Measurements from ENCODE around the gene ARHGAP30.
A peak's percentile ranks its signal among the peaks of the same experiment; 100 is the strongest.
"Not testable (repeated sequence)": the region's sequence is repeated elsewhere in the genome, so short reads cannot be mapped to it uniquely, and the experiment has no call there.

The ARHGAP30 gene

GRCh38 chr1:161068306-161069234, 1.1 kb downstream of the ARHGAP30 start:
- Mint-ChIP-seq H3K27me3 (no peaks in the 10 kb centered on the region), H3K27ac (peak overlapping the region; percentile 97 to 99), H3K4me3 (peak overlapping the region; percentile 83 to 94), H3K4me1 (peaks cover 83% of the 10 kb centered on the region), H3K9me3 (no peaks in the 10 kb centered on the region)
- ATAC-seq: peak; percentile 72
- peak; percentile 44 to 80 for DNase-seq

DNA sequence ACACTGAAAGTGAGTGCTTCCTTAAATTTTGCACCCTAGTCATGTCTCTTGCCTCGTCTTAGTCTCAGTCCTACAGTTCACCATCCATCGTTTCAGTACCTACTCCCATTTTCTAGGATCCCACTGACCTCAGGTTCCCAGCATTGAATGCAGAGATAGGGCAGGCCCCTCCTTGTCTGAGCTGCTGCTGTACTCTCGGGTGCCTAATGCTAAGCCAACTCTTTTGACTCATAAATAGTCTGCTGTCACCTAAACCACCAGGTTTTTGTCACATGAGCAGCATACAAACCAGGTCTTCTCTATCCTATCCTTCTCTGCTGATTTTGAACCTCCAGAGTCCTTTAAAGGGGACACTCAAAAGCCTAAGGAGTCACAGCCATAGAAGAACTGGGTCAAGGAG, 3.0 kb downstream of the ARHGAP30 start:
- no peaks in the 10 kb centered on the region for H3K9me3 Mint-ChIP-seq
- H3K27me3 Mint-ChIP-seq: no peaks in the 10 kb centered on the region
- H3K4me1 Mint-ChIP-seq: peaks cover 84% of the 10 kb centered on the region
- ATAC-seq (peak; percentile 25), DNase-seq (no peak)
- peak overlapping the region; percentile 74 to 97 for H3K27ac Mint-ChIP-seq
- peak overlapping the region; percentile 83 to 94 for H3K4me3 Mint-ChIP-seq

GRCh38 chr1:161065681-161066080, 4.0 kb downstream of the ARHGAP30 start:
- Mint-ChIP-seq H3K4me3 (peak overlapping the region; percentile 53 to 55), H3K4me1 (peaks cover 81% of the 10 kb centered on the region), H3K27ac (peak overlapping the region; percentile 44 to 89)
- not testable (repeated sequence) for DNase-seq, ATAC-seq, H3K27me3 Mint-ChIP-seq, H3K9me3 Mint-ChIP-seq

- DNase-seq, ATAC-seq, H3K27me3 Mint-ChIP-seq, H3K9me3 Mint-ChIP-seq: not testable (repeated sequence)
- peak overlapping the region; percentile 73 to 83 for H3K4me3 Mint-ChIP-seq
- H3K27ac Mint-ChIP-seq: peak overlapping the region in 1 of 2 donors; percentile 77
- H3K4me1 Mint-ChIP-seq: peaks cover 88% of the 10 kb centered on the region
These were observed 5.8 kb downstream of the ARHGAP30 start for GRCh38 chr1:161063936-161064335.

GRCh38 chr1:161061419-161061818, 8.3 kb downstream of the ARHGAP30 start:
- H3K4me3 Mint-ChIP-seq: no peak overlapping the region
- H3K9me3 Mint-ChIP-seq: no peaks in the 10 kb centered on the region
- H3K4me1 Mint-ChIP-seq: peaks cover 82% of the 10 kb centered on the region
- DNase-seq: no peak
- H3K27ac Mint-ChIP-seq: no peak overlapping the region
- no peak for ATAC-seq
- no peaks in the 10 kb centered on the region for H3K27me3 Mint-ChIP-seq

DNA sequence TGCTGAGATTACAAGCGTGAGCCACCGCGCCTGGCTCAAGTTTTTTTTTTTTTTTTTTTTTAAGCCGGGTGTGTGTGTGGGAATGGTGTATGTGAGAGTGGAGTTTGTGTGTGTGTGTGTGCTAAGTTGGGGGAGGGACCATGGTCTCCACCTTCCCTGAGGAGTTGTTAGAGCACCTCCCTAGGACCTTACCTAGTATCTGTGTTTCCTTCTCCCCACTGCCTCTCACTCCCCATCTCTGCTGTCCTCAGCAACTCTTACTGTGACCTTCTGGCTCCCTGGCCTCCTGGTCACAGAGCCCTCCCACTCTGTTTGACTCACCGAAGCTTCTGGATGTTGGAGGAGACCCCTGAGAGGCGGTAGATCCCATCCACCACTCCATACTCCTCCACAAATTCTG, 10.4 kb downstream of the ARHGAP30 start:
- peak overlapping the region; percentile 46 to 92 for H3K27ac Mint-ChIP-seq
- DNase-seq: no peak
- H3K27me3 Mint-ChIP-seq: no peaks in the 10 kb centered on the region
- peaks cover 66% of the 10 kb centered on the region for H3K4me1 Mint-ChIP-seq
- H3K4me3 Mint-ChIP-seq: peak overlapping the region in 1 of 2 donors; percentile 19
- H3K9me3 Mint-ChIP-seq: no peaks in the 10 kb centered on the region
- ATAC-seq: no peak

GRCh38 chr1:161054805-161055204, 14.9 kb downstream of the ARHGAP30 start:
- no peak for DNase-seq
- ATAC-seq: no peak
- Mint-ChIP-seq H3K4me1 (peaks cover 29% of the 10 kb centered on the region), H3K27me3 (no peaks in the 10 kb centered on the region), H3K9me3 (no peaks in the 10 kb centered on the region), H3K4me3 (no peak overlapping the region), H3K27ac (peak overlapping the region in 1 of 2 donors; percentile 76)

DNA sequence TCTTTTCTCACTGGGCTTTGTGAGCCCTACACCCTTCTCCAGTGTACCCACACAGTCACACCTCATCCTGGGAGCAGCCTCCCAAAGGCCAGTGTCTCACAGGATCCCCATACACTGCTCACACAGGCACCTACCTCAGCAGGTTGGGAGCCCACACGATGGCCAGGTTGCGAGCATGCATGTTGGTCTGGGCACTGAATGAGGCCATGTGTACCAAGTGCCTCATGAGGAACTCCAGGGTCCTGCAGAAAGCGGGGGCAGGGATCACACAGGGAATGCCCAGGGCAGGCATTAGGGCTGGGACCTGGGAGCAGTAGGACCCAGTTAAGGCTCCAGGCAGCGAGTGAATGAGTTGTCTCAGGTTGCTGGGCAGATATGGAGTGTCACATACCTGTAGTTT, 15.5 kb downstream of the ARHGAP30 start:
- no peak for ATAC-seq
- no peak for DNase-seq
- H3K27me3 Mint-ChIP-seq: no peaks in the 10 kb centered on the region
- peaks cover 27% of the 10 kb centered on the region for H3K4me1 Mint-ChIP-seq
- H3K9me3 Mint-ChIP-seq: no peaks in the 10 kb centered on the region
- H3K27ac Mint-ChIP-seq: peak overlapping the region; percentile 76 to 83
- no peak overlapping the region for H3K4me3 Mint-ChIP-seq

DNA sequence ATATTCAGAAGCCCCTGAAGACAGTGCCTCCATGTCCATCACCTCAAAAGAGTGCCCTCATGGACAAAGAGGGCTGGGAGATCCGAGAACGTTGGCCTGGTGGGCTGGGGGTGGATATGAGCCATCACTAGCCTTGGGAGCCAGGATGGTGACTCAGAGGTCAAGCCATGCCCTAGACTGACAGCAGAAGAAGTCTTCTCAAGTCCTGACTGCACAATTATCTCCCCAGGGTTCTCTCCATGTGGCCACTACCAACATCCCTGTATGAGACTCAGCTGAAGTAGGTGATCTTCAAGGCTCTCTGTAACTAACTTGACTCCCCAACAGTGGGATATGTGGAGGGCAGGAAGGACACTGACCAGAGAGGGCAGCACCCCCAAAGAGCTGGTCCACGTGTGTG, 16.8 kb downstream of the ARHGAP30 start:
- no peak for DNase-seq
- Mint-ChIP-seq H3K4me3 (no peak overlapping the region), H3K9me3 (no peaks in the 10 kb centered on the region), H3K4me1 (peaks cover 28% of the 10 kb centered on the region), H3K27me3 (no peaks in the 10 kb centered on the region), H3K27ac (peak overlapping the region in 1 of 2 donors; percentile 67)
- no peak for ATAC-seq

DNA sequence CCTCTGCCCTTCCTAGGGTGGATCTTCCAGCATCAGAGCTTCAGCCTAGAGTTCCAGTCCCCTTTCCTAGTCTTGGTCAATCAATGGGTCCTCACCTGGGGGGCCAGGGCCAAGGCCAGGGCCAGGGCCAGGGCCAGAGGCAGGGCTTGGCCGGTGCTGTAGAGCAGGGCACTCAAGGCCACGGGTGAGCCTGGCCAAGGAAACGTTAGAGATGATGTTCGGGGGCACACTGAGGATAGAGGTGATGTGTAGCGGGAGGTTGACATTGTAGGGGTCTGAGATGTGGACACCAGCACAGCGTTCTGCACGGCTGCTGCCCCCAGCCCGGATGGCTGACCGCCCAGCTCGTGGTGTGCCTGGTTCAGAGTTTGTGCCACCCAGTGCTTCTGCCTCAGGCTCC, 18.5 kb downstream of the ARHGAP30 start:
- ATAC-seq: no peak
- Mint-ChIP-seq H3K4me1 (peaks cover 30% of the 10 kb centered on the region), H3K27me3 (no peaks in the 10 kb centered on the region), H3K9me3 (no peaks in the 10 kb centered on the region), H3K4me3 (no peak overlapping the region), H3K27ac (no peak overlapping the region)
- DNase-seq: no peak

- DNase-seq (no peak), ATAC-seq (no peak)
- H3K27ac Mint-ChIP-seq: peak overlapping the region in 1 of 2 donors; percentile 3
- no peak overlapping the region for H3K4me3 Mint-ChIP-seq
- H3K27me3 Mint-ChIP-seq: no peaks in the 10 kb centered on the region
- no peaks in the 10 kb centered on the region for H3K9me3 Mint-ChIP-seq
- H3K4me1 Mint-ChIP-seq: peaks cover 32% of the 10 kb centered on the region
These were observed 20.6 kb downstream of the ARHGAP30 start for GRCh38 chr1:161048949-161049722.

DNA sequence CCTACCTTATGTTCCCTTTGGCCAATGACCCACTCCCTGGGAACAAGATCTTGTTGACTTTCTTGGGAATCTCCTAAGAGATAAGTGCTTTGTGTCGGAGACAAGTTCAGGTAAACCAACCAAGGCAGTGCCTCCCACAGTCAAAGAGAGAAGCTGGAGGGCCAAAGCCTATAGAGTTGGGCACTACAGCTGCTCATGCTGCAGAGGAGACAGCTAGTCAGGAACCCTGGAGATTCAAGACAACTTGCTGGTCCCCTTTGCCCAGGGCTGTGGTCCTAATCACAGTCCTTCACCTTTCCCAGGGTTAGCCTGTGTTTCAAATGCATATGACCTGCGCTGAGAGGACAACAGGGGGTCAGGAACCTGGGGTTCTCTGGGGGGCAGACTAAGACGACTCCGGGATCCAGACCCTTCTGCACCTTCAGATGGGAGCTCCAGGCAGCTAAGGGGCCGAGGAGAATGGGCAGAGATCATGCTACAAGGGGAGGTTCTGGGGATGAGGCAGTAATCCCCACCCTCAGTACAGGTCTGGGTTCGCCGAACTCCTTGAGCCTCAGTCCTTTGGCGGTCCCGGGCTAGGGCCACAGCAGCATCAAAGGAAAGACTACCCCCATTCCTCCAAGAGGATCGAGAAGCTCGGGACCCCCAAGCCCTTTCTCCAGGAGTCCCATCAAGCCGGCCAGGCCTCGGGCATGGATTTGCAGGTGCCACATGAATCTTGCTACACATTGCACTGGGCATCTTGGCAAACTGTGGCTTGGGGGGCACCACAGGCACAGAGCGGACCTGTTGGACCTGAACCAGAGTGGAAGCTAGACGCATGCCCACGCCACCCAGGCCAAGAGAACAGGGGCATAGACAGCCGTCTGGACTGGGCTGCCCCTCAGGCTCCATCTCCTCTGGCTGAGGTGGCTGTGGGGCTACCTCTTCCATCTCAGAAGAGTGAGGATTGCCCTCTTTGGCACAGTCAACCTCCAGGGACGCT, 22.0 kb downstream of the ARHGAP30 start:
- H3K4me3 Mint-ChIP-seq: peak overlapping the region in 1 of 2 donors; percentile 3
- H3K27ac Mint-ChIP-seq: peak overlapping the region; percentile 42 to 100
- no peak for DNase-seq
- H3K4me1 Mint-ChIP-seq: peaks cover 40% of the 10 kb centered on the region
- no peaks in the 10 kb centered on the region for H3K27me3 Mint-ChIP-seq
- H3K9me3 Mint-ChIP-seq: no peaks in the 10 kb centered on the region
- ATAC-seq: no peak

DNA sequence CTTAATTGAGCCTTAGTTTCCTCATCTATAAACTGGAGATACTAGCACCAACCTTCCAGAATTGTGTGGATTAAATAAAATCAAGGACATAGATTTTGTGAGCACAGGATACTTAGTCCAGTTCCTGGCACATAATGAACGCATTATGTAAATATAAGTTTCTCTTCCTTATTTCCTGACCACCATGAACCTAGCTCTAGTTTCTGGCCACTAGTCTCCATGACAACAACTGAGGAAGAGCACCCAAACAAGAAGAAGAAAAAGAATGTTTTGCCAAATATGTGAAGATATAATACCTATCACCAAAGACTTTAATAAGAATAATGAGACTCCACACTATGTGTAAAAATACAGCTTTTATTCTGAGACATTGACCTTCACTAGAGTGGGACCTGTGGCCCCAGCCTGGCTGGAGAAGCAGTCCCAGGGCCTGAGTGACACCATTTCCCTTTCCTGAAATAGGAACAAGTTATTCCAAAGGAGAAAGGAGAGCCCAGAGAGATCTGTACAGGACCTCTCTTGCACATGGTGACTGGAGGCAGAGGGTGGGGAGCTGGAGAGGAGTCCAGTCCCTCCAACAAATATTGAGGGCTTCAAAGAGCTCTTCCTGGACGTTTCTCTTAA, 23.0 kb downstream of the ARHGAP30 start:
- H3K27me3 Mint-ChIP-seq: no peaks in the 10 kb centered on the region
- no peak for DNase-seq
- peak overlapping the region; percentile 95 to 96 for H3K4me3 Mint-ChIP-seq
- ATAC-seq: no peak
- H3K27ac Mint-ChIP-seq: peak overlapping the region; percentile 100
- peaks cover 45% of the 10 kb centered on the region for H3K4me1 Mint-ChIP-seq
- no peaks in the 10 kb centered on the region for H3K9me3 Mint-ChIP-seq

DNA sequence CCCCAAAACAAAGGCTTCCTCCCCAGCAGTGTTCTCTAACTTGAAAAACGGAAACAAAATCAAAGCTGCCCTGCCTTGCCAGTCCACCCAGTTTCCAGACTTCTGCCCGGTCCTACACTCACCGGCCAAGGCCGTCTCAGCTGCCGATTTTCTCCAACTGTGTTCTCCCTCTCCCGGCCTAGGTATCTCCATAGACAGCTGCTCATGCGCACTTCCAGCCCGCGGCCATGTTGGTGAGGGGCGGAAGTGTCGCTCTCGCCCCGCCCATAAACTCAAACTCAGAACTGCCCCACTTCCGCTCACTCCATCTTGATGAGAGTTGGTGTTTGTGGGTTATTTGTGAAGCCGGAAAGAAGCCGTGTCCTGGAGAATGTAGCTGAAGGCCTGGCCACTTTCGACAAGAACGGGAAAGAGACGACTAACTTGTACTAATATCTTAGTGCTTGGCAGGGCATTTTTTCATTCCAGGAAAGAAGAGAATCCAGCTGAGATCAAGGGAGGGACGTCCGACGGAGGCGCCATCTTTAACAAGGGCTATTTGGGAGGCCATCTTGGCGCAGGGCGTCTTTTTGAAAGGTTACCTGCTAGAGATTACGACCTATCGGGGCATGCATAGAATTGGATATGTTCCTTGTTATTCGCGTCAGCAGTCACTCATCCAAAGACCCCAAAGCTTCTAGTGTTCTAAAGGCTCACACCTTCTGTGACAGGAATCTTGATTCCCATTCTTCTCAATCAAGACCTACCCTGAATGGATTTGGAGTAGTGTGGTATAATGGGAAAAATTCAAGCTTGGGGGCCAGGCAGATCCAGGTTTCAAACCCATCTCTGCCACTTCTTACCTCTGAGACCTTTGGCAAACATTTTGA, 23.7 kb downstream of the ARHGAP30 start, which contains the start of gene USF1:
Gene USF1 (minus strand): TSS at position 242 of the 869 bp plus-strand sequence. CDS start 2,702 bp downstream, outside the sequence.
- H3K9me3 Mint-ChIP-seq: no peaks in the 10 kb centered on the region
- peak within 1 kb of the TSS; percentile 95 to 96 for H3K4me3 Mint-ChIP-seq
- DNase-seq (peak; percentile 91 to 95), ATAC-seq (peak; percentile 84)
- peaks cover 53% of the 10 kb centered on the region for H3K4me1 Mint-ChIP-seq
- no peaks in the 10 kb centered on the region for H3K27me3 Mint-ChIP-seq
- peak within 1 kb of the TSS; percentile 100 for H3K27ac Mint-ChIP-seq
